Heart left ventricle (tissue), 13 donors: ENCODE results near the gene CCBE1.

Experiments
- POLR2A ChIP-seq, 2 donors: fragments of 450-650 bp; IDR thresholded peaks; one replicate each; pipeline ENCODE4 v1.6.1; 2017; ENCODE audit warnings: antibody characterized with exemption in 2 of 2, mild to moderate bottlenecking in 2 of 2, moderate library complexity in 2 of 2
- TF ChIP-seq, protein P1 (sequence below), 12 donors: fragments of 200-600 bp; sonication (generic) in 4 of 12; IDR thresholded peaks; one replicate each; pipeline versions ENCODE4 v1.5.0 to v1.8.0; 2018 to 2022; ENCODE audit warnings: antibody characterized with exemption in 12 of 12, mild to moderate bottlenecking in 5 of 12
- donor health status: ischemic (EF 13 %, LVEDD 7.1; RV severe dilation, severe dysfunction).
- donor health status: DM: no; HTN: yes; CAD: no.
- donor health status: DM: no; HTN: no; CAD: no.
- donor health status: ischemic (EF 25% LVEDD 6.9; RV normal size, moderate dysfunction).
- donor health status: ischemic (EF 25% LVEDD 5.7; RV mildly dilated, moderate dysfunction).
- donor health status: ischemic (EF 35%, LVEDD 5.7; RV mildly dilated, moderate dysfunction).
- donor health status: nonischemic (EF 11% LVEDD 7.7; RV severe dilation, severe dysfunction).
- donor health status: DM: yes; HTN: yes; CAD: no.
- donor health status: PGD.
- donor health status: ischemic (EF 29% LVEDD 5.4; RV normal size, mild dysfunction).
- donor health status: nonischemic (EF 23%, LVEDD 6.1; RV moderate dilation, normal function).

DNA sequence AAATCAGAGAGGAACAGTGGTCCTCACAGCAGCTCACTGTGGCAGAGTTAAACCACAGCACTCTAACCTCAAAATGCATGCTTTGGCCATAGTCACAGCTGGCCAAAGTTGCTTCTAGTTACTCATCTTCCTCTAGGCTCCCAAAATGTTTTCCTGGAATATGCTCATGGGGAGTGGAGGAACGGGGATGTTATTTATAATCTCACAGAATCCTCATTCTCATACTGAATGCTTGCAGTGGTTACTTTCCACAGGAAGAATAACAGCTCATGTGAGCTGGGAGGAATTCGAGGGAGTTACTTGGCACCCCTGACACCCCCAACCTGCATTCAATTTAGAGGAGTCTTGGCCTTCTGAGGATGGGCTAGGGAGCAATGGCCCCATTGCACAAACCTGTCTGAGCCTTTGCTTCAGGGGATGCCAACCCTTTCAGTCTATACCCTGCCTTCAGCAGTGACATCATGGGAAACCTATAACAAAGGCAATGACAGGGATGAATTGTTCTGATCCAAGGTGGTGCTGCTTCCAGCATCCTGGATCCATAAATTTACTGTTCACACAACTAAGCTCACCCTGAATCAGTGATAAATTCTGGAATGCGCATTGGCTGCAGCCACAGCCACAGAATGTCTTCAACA lies 22.4 kb upstream of the CCBE1 start:
- TF ChIP-seq, protein P1, sequence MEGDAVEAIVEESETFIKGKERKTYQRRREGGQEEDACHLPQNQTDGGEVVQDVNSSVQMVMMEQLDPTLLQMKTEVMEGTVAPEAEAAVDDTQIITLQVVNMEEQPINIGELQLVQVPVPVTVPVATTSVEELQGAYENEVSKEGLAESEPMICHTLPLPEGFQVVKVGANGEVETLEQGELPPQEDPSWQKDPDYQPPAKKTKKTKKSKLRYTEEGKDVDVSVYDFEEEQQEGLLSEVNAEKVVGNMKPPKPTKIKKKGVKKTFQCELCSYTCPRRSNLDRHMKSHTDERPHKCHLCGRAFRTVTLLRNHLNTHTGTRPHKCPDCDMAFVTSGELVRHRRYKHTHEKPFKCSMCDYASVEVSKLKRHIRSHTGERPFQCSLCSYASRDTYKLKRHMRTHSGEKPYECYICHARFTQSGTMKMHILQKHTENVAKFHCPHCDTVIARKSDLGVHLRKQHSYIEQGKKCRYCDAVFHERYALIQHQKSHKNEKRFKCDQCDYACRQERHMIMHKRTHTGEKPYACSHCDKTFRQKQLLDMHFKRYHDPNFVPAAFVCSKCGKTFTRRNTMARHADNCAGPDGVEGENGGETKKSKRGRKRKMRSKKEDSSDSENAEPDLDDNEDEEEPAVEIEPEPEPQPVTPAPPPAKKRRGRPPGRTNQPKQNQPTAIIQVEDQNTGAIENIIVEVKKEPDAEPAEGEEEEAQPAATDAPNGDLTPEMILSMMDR (IDR thresholded peaks at IDR 0.05): no peak
- TF ChIP-seq POLR2A (IDR thresholded peaks at IDR 0.05): no peak
